Astrocyte (in vitro differentiated cells and primary cell): ENCODE measurements around the gene CLNK.

ENCODE experiments used
- CTCF ChIP-seq: IDR thresholded peaks from 2 replicates; pipeline ENCODE4 v1.5.1; 2011; ENCODE audit warnings: low read depth, mild to moderate bottlenecking, inconsistent platforms, low read length, moderate library complexity; ENCODE audit not compliant: insufficient read depth
- EZH2 ChIP-seq: IDR thresholded peaks from 2 replicates; pipeline ENCODE4 v1.6.1; 2012; ENCODE audit warnings: mild to moderate bottlenecking, low read length, inconsistent platforms; ENCODE audit not compliant: insufficient read depth

GRCh38 chr4:10697086-10697485, 12.5 kb upstream of the CLNK start:
- TF ChIP-seq CTCF (no peak), EZH2 (no peak)
